ENCODE measurements around the gene CEP112. TPM values are rescaled to one million over a fixed set of nuclear protein-coding genes. Genes with fewer than 3 reads are reported as not detected.

The CEP112 gene
- total and polyA plus RNA-seq, 2 experiments from 2014 or later, result 4.0 to 4.3 TPM

DNA sequence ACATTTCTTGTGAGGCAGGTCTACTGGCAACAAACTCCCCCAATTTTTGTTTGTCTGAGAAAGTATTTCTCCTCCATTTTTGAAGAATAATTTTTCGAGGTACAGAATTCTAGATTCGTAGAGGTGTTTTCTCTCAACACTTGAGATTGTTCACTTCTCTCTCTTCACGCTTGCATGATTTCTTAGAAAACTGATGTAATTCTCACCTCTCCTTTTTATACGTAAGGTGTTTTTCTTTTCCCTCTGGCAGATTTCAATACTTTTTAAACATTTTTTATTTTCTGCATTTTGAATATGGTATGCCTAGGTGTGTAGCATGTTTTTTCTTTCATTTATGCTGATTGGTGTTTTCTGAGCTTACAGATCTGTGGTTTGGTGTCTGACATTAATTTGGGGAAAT lies 429.0 kb downstream of the CEP112 start:
- H3K4me1 ChIP-seq (ENCODE audit: insufficient read depth), result no peaks in the 10 kb centered on the region; the same call in 1 of the 2 replicates
- Mint-ChIP-seq H3K4me1 (peaks cover 7% of the 10 kb centered on the region; the same call in 2 of the 3 replicates), H3K27me3 (ENCODE audit: insufficient read depth, low read depth, poor library complexity) (no peaks in the 10 kb centered on the region), H3K36me3 (ENCODE audit: low read depth) (no peaks in the 10 kb centered on the region), H3K9me3 (no peaks in the 10 kb centered on the region), H3K4me3 (no peak overlapping the region), H3K27ac (no peak overlapping the region)
- ATAC-seq, result no peak
- H3K36me3 ChIP-seq (ENCODE audit: insufficient read depth), result no peaks in the 10 kb centered on the region
- no peaks in the 10 kb centered on the region for H3F3A ChIP-seq (replicated peaks; ENCODE audit: low read depth)
- H4K20me1 ChIP-seq (replicated peaks; ENCODE audit: insufficient read depth), result no peaks in the 10 kb centered on the region
- no peak for DNase-seq (ENCODE audit: low spot score)
- H3K4me3 ChIP-seq, result no peak overlapping the region
- H3K79me2 ChIP-seq (replicated peaks; ENCODE audit: insufficient read depth), result no peaks in the 10 kb centered on the region
- H3K27me3 ChIP-seq (ENCODE audit: insufficient read depth), result no peaks in the 10 kb centered on the region
- no peak overlapping the region for H3K27ac ChIP-seq (ENCODE audit: low read depth)
- no peak for TF ChIP-seq STAT1 (IDR thresholded peaks at IDR 0.05; ENCODE audit: unreplicated experiment)
- TF ChIP-seq, protein P1, sequence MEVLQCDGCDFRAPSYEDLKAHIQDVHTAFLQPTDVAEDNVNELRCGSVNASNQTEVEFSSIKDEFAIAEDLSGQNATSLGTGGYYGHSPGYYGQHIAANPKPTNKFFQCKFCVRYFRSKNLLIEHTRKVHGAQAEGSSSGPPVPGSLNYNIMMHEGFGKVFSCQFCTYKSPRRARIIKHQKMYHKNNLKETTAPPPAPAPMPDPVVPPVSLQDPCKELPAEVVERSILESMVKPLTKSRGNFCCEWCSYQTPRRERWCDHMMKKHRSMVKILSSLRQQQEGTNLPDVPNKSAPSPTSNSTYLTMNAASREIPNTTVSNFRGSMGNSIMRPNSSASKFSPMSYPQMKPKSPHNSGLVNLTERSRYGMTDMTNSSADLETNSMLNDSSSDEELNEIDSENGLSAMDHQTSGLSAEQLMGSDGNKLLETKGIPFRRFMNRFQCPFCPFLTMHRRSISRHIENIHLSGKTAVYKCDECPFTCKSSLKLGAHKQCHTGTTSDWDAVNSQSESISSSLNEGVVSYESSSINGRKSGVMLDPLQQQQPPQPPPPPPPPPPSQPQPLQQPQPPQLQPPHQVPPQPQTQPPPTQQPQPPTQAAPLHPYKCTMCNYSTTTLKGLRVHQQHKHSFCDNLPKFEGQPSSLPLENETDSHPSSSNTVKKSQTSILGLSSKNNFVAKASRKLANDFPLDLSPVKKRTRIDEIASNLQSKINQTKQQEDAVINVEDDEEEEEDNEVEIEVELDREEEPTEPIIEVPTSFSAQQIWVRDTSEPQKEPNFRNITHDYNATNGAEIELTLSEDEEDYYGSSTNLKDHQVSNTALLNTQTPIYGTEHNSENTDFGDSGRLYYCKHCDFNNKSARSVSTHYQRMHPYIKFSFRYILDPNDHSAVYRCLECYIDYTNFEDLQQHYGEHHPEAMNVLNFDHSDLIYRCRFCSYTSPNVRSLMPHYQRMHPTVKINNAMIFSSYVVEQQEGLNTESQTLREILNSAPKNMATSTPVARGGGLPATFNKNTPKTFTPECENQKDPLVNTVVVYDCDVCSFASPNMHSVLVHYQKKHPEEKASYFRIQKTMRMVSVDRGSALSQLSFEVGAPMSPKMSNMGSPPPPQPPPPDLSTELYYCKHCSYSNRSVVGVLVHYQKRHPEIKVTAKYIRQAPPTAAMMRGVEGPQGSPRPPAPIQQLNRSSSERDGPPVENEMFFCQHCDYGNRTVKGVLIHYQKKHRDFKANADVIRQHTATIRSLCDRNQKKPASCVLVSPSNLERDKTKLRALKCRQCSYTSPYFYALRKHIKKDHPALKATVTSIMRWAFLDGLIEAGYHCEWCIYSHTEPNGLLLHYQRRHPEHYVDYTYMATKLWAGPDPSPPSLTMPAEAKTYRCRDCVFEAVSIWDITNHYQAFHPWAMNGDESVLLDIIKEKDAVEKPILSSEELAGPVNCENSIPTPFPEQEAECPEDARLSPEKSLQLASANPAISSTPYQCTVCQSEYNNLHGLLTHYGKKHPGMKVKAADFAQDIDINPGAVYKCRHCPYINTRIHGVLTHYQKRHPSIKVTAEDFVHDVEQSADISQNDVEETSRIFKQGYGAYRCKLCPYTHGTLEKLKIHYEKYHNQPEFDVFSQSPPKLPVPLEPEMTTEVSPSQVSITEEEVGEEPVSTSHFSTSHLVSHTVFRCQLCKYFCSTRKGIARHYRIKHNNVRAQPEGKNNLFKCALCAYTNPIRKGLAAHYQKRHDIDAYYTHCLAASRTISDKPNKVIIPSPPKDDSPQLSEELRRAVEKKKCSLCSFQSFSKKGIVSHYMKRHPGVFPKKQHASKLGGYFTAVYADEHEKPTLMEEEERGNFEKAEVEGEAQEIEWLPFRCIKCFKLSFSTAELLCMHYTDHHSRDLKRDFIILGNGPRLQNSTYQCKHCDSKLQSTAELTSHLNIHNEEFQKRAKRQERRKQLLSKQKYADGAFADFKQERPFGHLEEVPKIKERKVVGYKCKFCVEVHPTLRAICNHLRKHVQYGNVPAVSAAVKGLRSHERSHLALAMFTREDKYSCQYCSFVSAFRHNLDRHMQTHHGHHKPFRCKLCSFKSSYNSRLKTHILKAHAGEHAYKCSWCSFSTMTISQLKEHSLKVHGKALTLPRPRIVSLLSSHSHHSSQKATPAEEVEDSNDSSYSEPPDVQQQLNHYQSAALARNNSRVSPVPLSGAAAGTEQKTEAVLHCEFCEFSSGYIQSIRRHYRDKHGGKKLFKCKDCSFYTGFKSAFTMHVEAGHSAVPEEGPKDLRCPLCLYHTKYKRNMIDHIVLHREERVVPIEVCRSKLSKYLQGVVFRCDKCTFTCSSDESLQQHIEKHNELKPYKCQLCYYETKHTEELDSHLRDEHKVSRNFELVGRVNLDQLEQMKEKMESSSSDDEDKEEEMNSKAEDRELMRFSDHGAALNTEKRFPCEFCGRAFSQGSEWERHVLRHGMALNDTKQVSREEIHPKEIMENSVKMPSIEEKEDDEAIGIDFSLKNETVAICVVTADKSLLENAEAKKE (CRISPR knock-in tag; IDR thresholded peaks at IDR 0.05), result no peak
- TF ChIP-seq, protein P2, sequence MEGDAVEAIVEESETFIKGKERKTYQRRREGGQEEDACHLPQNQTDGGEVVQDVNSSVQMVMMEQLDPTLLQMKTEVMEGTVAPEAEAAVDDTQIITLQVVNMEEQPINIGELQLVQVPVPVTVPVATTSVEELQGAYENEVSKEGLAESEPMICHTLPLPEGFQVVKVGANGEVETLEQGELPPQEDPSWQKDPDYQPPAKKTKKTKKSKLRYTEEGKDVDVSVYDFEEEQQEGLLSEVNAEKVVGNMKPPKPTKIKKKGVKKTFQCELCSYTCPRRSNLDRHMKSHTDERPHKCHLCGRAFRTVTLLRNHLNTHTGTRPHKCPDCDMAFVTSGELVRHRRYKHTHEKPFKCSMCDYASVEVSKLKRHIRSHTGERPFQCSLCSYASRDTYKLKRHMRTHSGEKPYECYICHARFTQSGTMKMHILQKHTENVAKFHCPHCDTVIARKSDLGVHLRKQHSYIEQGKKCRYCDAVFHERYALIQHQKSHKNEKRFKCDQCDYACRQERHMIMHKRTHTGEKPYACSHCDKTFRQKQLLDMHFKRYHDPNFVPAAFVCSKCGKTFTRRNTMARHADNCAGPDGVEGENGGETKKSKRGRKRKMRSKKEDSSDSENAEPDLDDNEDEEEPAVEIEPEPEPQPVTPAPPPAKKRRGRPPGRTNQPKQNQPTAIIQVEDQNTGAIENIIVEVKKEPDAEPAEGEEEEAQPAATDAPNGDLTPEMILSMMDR (conservative IDR thresholded peaks at IDR 0.05; ENCODE audit: low read depth in 2 of 2), result no peak
- no peak for TF ChIP-seq ZNF114 (CRISPR knock-in tag; IDR thresholded peaks at IDR 0.05)
- TF ChIP-seq CREB1 (CRISPR knock-in tag; IDR thresholded peaks at IDR 0.05; ENCODE audit: low read depth), result no peak
- TF ChIP-seq, protein P3, sequence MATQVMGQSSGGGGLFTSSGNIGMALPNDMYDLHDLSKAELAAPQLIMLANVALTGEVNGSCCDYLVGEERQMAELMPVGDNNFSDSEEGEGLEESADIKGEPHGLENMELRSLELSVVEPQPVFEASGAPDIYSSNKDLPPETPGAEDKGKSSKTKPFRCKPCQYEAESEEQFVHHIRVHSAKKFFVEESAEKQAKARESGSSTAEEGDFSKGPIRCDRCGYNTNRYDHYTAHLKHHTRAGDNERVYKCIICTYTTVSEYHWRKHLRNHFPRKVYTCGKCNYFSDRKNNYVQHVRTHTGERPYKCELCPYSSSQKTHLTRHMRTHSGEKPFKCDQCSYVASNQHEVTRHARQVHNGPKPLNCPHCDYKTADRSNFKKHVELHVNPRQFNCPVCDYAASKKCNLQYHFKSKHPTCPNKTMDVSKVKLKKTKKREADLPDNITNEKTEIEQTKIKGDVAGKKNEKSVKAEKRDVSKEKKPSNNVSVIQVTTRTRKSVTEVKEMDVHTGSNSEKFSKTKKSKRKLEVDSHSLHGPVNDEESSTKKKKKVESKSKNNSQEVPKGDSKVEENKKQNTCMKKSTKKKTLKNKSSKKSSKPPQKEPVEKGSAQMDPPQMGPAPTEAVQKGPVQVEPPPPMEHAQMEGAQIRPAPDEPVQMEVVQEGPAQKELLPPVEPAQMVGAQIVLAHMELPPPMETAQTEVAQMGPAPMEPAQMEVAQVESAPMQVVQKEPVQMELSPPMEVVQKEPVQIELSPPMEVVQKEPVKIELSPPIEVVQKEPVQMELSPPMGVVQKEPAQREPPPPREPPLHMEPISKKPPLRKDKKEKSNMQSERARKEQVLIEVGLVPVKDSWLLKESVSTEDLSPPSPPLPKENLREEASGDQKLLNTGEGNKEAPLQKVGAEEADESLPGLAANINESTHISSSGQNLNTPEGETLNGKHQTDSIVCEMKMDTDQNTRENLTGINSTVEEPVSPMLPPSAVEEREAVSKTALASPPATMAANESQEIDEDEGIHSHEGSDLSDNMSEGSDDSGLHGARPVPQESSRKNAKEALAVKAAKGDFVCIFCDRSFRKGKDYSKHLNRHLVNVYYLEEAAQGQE (IDR thresholded peaks at IDR 0.05; ENCODE audit: unreplicated experiment), result no peak
- TF ChIP-seq POLR2AphosphoS5 (IDR thresholded peaks at IDR 0.05; ENCODE audit: low read depth), result no peak
- TF ChIP-seq ZNF331 (CRISPR knock-in tag; IDR thresholded peaks at IDR 0.05; ENCODE audit: low read depth), result no peak
- TF ChIP-seq JUNB (IDR thresholded peaks at IDR 0.05; ENCODE audit: unreplicated experiment), result no peak
- TF ChIP-seq, protein P4, sequence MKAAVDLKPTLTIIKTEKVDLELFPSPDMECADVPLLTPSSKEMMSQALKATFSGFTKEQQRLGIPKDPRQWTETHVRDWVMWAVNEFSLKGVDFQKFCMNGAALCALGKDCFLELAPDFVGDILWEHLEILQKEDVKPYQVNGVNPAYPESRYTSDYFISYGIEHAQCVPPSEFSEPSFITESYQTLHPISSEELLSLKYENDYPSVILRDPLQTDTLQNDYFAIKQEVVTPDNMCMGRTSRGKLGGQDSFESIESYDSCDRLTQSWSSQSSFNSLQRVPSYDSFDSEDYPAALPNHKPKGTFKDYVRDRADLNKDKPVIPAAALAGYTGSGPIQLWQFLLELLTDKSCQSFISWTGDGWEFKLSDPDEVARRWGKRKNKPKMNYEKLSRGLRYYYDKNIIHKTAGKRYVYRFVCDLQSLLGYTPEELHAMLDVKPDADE (IDR thresholded peaks at IDR 0.05), result no peak
- no peak for TF ChIP-seq NANOG (IDR thresholded peaks at IDR 0.05; ENCODE audit: borderline replicate concordance)
- no peak for TF ChIP-seq EZH2phosphoT487 (IDR thresholded peaks at IDR 0.05; ENCODE audit: unreplicated experiment)
- TF ChIP-seq EZH2 (IDR thresholded peaks at IDR 0.05; ENCODE audit: low read depth, unreplicated experiment), result no peak
- H2AFZ ChIP-seq, result no peak overlapping the region
- H3K4me2 ChIP-seq, result no peak overlapping the region
- no peaks in the 10 kb centered on the region for H3K9me2 ChIP-seq (ENCODE audit: insufficient read depth)
